ENCODE measurements around the gene RAI1.

RAI1 gene

DNA sequence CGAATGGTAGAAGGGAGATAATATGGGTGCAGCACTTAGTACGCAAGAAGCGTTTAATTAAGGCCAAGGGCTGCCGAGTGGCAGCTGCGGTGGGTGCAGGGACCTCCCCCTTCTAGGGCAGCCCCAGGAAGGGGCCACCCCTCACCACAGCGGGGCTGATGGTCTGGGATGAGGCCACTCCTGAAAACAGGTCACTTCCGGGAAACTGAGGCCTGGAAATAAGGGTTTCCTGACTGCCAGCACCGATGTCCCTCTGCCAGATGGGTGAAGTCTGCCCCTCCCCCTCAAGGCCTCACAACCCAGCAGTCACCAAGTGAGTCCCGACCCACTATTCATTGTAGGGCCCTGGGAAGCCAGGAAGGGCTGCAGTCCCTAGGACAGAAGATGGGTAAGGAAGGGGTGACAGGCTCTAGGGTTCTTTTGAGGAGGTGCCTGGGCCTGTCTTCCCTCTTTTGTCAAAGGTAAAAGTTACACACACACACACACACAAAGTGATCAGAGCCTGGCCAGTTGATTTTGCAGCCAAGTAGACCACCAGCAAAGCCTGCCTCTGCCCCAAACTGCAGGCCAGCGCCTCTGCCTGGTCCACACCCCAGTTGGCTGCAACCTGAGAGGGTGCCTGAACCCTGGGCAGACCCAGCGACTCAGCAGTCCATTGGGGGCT is 143.0 kb downstream of the RAI1 start:
- peak in 10 of 51 donors; percentile 38 to 74 (median 53) for DNase-seq

DNA sequence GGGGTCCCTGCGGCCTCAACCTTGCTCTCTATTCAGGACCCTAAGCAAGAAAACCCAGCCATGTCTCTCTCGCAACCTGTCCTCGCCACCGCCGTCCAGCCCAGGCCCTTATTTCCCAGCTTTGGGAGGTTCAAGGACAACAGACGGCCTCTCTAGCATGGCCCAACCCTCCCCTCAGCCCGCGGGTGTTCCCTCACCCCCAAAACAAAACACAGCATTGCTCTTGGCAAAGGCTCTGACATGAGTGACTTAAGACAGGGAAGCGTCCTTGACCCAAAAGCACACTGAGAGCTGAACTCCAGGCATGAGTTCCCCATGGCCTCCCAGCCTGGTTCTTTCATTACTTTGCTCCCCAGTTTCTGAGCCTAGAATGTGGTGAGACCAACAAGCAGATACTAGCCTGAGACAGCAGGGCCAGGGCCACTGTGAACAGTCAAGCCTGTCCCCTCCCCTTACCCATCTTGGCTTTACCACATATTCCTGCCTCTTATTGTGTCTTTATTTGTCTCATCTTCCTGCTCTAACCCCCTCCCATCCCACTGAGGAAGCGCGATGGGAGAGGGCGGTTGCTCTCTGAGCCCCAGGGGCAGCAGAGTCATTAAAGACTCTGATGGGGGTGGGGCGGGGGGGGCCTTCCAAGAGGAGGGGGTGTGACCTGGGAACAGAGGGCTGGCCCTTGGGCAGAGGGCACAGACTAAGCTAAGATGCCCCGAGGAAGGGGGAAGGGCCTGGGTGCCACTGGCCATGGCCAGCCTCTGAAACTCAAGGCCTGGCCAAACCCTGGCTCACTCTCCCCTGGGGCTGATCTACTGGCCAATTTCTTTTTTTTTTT is 143.7 kb downstream of the RAI1 start:
- DNase-seq: peak in 5 of 51 donors; percentile 24 to 38 (median 27)

DNA sequence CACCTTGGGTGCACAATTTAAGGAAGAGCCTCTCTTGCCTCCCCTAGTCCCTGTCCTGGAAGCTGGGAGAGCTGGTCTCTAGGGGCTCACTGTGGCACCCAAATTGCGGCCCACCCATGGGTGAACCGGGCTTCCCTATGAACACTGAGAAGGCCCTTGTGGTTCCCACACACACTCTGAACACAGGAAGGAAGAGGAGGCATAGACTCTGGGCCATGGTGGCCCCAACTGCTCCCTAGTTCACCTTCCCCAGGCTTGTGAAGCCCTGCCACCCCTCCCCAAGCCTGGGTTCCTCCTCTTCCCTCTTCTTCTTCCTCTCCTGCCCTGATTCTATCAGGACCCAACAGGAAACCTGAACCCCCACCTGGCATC is 145.1 kb downstream of the RAI1 start:
- DNase-seq: no peak

- no peak for DNase-seq
Measured at GRCh38 chr17:17826942-17827785, 145.9 kb downstream of the RAI1 start.

- DNase-seq: no peak
Measured at GRCh38 chr17:17827826-17828621, 146.8 kb downstream of the RAI1 start.

GRCh38 chr17:17830269-17830567 is 149.0 kb downstream of the RAI1 start:
- no peak for DNase-seq

- DNase-seq: no peak
Measured at GRCh38 chr17:17830740-17831207, 149.5 kb downstream of the RAI1 start.

DNA sequence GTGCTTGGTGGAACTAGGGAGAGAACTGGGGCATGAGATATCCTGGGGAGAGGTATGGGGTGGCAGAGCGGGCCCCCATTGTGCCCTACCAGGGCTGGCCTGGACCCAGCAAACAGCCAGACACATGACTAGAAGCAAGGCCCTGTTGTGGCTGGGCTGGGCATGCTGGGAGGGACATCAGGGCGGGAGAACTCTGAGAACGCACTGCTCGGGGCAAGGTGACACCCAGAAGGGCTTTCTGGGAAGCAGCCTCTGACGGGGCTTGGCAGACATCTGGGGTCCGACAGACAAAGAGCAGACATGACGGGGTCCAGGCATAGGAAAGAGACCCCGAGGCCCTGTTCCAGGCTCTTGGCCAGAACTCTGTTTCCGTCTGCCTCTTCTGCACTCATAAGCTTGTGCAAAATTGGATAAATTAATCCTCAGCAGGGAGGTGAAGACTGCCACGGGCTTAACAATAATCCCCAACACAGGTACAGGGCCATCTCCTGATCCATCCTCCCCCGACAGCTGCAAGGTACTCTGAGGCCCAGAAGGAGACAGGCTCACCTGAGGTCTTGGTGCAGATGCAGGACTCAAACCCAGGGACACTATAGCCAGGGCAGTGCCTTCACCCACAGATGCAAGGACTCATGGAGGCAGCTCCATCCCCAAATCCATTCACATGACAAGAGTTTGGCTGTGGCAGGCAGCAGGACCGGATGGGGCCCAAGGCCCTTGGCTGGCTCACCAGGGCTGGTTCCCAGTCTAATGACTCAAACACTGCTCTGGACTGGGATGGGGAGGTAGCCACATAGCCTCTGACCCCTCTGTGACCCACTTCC is 150.2 kb downstream of the RAI1 start:
- DNase-seq: peak in 19 of 51 donors; percentile 27 to 60 (median 43)

DNA sequence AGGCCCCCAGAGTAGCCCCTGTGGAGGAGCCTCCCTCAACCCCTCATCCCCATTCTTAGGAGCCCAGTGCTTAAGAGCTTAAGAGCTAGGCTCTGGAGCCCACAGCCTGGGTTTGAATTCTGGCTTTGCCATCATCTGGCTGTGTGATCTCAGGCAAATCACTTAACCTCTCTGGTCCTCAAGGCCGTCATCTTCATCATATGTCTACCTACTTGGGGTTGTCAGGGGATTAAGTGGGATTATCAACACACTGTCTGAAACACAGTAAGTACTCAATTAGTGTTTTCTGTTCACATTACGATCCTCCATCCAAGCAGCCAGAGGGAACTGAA is 150.7 kb downstream of the RAI1 start:
- DNase-seq: no peak

DNA sequence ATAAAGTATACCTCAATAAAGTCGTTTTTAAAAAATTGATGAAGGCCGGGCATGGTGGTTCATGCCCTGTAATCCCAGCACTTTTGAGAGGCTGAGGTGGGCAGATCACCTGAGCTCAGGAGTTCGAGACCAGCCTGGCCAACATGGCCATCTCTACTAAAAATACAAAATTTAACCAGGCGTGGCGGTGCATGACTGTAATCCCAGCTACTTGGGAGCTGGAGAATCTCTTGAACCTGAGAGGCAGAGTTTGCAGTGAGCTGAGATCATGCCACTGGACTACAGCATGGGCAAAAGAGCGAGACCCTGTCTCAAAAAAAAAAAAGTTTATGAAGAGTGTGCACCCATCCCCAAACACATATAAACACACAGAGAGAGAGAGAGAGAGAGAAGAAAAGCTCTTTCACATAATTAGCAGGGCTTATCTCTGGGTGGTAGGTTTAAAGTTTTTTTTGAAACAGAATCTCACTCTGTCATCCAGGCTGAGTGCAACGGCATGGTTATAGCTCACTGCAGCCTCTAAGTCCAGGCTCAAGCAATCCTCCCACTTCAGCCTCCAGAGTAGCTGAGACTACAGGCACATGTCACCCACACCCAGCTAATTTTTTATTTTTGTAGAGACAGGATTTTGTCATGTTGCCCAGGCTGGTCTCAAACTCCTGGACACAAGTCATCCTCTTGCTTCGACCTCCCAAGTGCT is 152.6 kb downstream of the RAI1 start:
- DNase-seq: no peak

DNA sequence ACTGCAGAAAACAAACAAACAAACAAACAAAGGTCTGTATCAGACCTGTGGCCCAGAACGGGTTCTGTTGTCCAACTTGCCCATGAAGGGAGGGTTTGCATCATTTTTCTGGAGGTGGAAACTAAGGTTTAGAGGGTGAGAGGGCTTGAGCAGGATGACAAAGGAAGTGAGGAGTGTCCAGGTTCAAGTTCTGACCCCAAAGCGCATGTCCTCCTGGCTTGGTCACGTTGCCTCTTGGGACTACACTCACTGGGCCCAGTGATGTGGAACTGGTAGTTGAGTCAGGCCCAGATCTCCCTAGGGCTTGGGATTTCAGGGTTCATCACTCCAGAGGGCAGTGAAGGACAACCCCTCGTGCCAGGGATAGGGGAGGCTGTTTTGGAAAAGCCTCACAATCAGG is 153.7 kb downstream of the RAI1 start:
- no peak for DNase-seq

GRCh38 chr17:17835415-17836249 is 154.4 kb downstream of the RAI1 start:
- no peak for DNase-seq

- peak; percentile 83 to 99 (median 98) for DNase-seq
Measured at GRCh38 chr17:17836250-17836817, 155.1 kb downstream of the RAI1 start.

GRCh38 chr17:17836818-17837379 is 155.6 kb downstream of the RAI1 start, which contains the start of gene SREBF1:
SREBF1 (minus strand) TSS chr17:17836986; CDS start chr17:17836817, 169 bp downstream.
- peak in 34 of 51 donors; percentile 16 to 83 (median 56) for DNase-seq

- no peak for DNase-seq
Measured at GRCh38 chr17:17837380-17837821, 156.1 kb downstream of the RAI1 start.

GRCh38 chr17:17837966-17838962 is 157.0 kb downstream of the RAI1 start:
- peak in 23 of 51 donors; percentile 23 to 72 (median 52) for DNase-seq
